Loucy (cell line): ENCODE measurements around the gene LUZP4.

Source experiments
- H2AFZ ChIP-seq: fragments of 200-600 bp; sonication (generic); 2 replicates; pipeline ENCODE4 v1.6.0; 2016; ENCODE audit warnings: antibody characterized with exemption, mild to moderate bottlenecking, low read length, moderate library complexity
- H3F3A ChIP-seq: fragments of 200-600 bp; 2 replicates; pipeline ENCODE4 v1.6.0; 2016; ENCODE audit warnings: antibody characterized with exemption, low read depth, mild to moderate bottlenecking
- H3K27me3 ChIP-seq: fragments of 200-600 bp; sonication (generic); 2 replicates; pipeline ENCODE4 v1.6.1; 2014; ENCODE audit warnings: low read length, mild to moderate bottlenecking; ENCODE audit not compliant: insufficient read depth, poor library complexity, severe bottlenecking
- H3K36me3 ChIP-seq: fragments of 200-600 bp; sonication (generic); 2 replicates; pipeline ENCODE4 v1.6.1; 2016; ENCODE audit warnings: low read length; ENCODE audit not compliant: insufficient read depth
- H3K4me1 ChIP-seq: fragments of 200-600 bp; sonication (generic); 2 replicates; pipeline ENCODE4 v1.5.1; 2014; ENCODE audit warnings: low read length, mild to moderate bottlenecking; ENCODE audit not compliant: insufficient read depth, poor library complexity, severe bottlenecking
- H3K4me2 ChIP-seq: fragments of 200-600 bp; sonication (generic); 2 replicates; pipeline ENCODE4 v1.6.0; 2014; ENCODE audit warnings: antibody characterized with exemption, low read length, low read depth, mild to moderate bottlenecking; ENCODE audit not compliant: poor library complexity, severe bottlenecking
- H3K4me3 ChIP-seq: fragments of 200-600 bp; sonication (generic); 2 replicates; pipeline ENCODE4 v1.5.1; 2014; ENCODE audit warnings: low read length, mild to moderate bottlenecking, mixed read lengths; ENCODE audit not compliant: poor library complexity, severe bottlenecking
- H3K79me2 ChIP-seq: fragments of 200-600 bp; sonication (generic); 2 replicates; pipeline ENCODE4 v1.6.1; 2014; ENCODE audit warnings: low read length; ENCODE audit not compliant: insufficient read depth
- H3K9ac ChIP-seq: fragments of 200-600 bp; sonication (generic); 2 replicates; pipeline ENCODE4 v1.6.0; 2014; ENCODE audit warnings: mild to moderate bottlenecking, low read depth, low read length, moderate library complexity; ENCODE audit not compliant: poor library complexity, severe bottlenecking
- H3K9me2 ChIP-seq: fragments of 200-600 bp; sonication (generic); replicated peaks from 2 replicates; pipeline ENCODE4 v1.6.1; 2016; ENCODE audit warnings: low read depth, low read length, mixed read lengths
- H3K9me3 ChIP-seq: fragments of 200-600 bp; sonication (generic); 2 replicates; pipeline ENCODE4 v1.6.1; 2014; ENCODE audit warnings: mild to moderate bottlenecking, antibody characterized with exemption, low read length, low read depth; ENCODE audit not compliant: insufficient read depth
- H4K20me1 ChIP-seq: fragments of 200-600 bp; sonication (generic); 2 replicates; pipeline ENCODE4 v1.6.0; 2014; ENCODE audit warnings: antibody characterized with exemption, low read length, mild to moderate bottlenecking; ENCODE audit not compliant: insufficient read depth, poor library complexity, severe bottlenecking
- EZH2phosphoT487 ChIP-seq: fragments of 200-600 bp; IDR thresholded peaks from 2 replicates; pipeline ENCODE4 v1.6.1; 2018; ENCODE audit warnings: antibody characterized with exemption, mild to moderate bottlenecking, moderate library complexity, borderline replicate concordance
- TF ChIP-seq, protein P1 (sequence below): fragments of 200-600 bp; sonication (generic); conservative IDR thresholded peaks from 2 replicates; pipeline ENCODE4 v1.5.1; 2014; ENCODE audit warnings: mild to moderate bottlenecking, antibody characterized with exemption, low read length

LUZP4 gene

GRCh38 chrX:115337491-115338144 is 48.1 kb downstream of the LUZP4 start:
- no peaks in the 10 kb centered on the region for H3K27me3 ChIP-seq
- no peaks in the 10 kb centered on the region for H4K20me1 ChIP-seq
- H3K4me2 ChIP-seq = no peak overlapping the region
- no peaks in the 10 kb centered on the region for H3K9me3 ChIP-seq
- H3K79me2 ChIP-seq = no peaks in the 10 kb centered on the region
- no peaks in the 10 kb centered on the region for H3K36me3 ChIP-seq
- no peaks in the 10 kb centered on the region for H3F3A ChIP-seq
- no peak overlapping the region for H3K9ac ChIP-seq
- no peak overlapping the region for H3K4me3 ChIP-seq
- no peak for TF ChIP-seq EZH2phosphoT487
- TF ChIP-seq, protein P1, sequence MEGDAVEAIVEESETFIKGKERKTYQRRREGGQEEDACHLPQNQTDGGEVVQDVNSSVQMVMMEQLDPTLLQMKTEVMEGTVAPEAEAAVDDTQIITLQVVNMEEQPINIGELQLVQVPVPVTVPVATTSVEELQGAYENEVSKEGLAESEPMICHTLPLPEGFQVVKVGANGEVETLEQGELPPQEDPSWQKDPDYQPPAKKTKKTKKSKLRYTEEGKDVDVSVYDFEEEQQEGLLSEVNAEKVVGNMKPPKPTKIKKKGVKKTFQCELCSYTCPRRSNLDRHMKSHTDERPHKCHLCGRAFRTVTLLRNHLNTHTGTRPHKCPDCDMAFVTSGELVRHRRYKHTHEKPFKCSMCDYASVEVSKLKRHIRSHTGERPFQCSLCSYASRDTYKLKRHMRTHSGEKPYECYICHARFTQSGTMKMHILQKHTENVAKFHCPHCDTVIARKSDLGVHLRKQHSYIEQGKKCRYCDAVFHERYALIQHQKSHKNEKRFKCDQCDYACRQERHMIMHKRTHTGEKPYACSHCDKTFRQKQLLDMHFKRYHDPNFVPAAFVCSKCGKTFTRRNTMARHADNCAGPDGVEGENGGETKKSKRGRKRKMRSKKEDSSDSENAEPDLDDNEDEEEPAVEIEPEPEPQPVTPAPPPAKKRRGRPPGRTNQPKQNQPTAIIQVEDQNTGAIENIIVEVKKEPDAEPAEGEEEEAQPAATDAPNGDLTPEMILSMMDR = no peak
- no peaks in the 10 kb centered on the region for H3K9me2 ChIP-seq
- H2AFZ ChIP-seq = no peak overlapping the region
- no peaks in the 10 kb centered on the region for H3K4me1 ChIP-seq

GRCh38 chrX:115339441-115340025 is 50.0 kb downstream of the LUZP4 start:
- H4K20me1 ChIP-seq = no peaks in the 10 kb centered on the region
- H3K9ac ChIP-seq = no peak overlapping the region
- H3K4me2 ChIP-seq = no peak overlapping the region
- no peaks in the 10 kb centered on the region for H3K9me3 ChIP-seq
- no peaks in the 10 kb centered on the region for H3K9me2 ChIP-seq
- no peak overlapping the region for H3K4me3 ChIP-seq
- no peaks in the 10 kb centered on the region for H3K4me1 ChIP-seq
- no peaks in the 10 kb centered on the region for H3K36me3 ChIP-seq
- no peak overlapping the region for H2AFZ ChIP-seq
- H3K79me2 ChIP-seq = no peaks in the 10 kb centered on the region
- no peaks in the 10 kb centered on the region for H3K27me3 ChIP-seq
- TF ChIP-seq EZH2phosphoT487 = no peak
- TF ChIP-seq, protein P1 = no peak
- no peaks in the 10 kb centered on the region for H3F3A ChIP-seq

GRCh38 chrX:115341421-115341820 is 51.9 kb downstream of the LUZP4 start:
- Histone ChIP-seq H3K9me3 (no peaks in the 10 kb centered on the region), H3K27me3 (no peaks in the 10 kb centered on the region), H2AFZ (no peak overlapping the region), H3F3A (no peaks in the 10 kb centered on the region), H3K9me2 (no peaks in the 10 kb centered on the region), H3K79me2 (no peaks in the 10 kb centered on the region), H3K4me3 (no peak overlapping the region), H3K36me3 (no peaks in the 10 kb centered on the region), H3K9ac (no peak overlapping the region), H3K4me1 (no peaks in the 10 kb centered on the region), H4K20me1 (no peaks in the 10 kb centered on the region), H3K4me2 (no peak overlapping the region)
- TF ChIP-seq EZH2phosphoT487 = no peak
- TF ChIP-seq, protein P1 = no peak
